Esophagus squamous epithelium (tissue), 5 donors: ENCODE results near the gene PEX26. TPM values are rescaled to one million over a fixed set of nuclear protein-coding genes. Genes with fewer than 3 reads are reported as not detected.

ENCODE experiments used
- DNase-seq: peaks from one replicate; lab custom pipeline; 2025; lab: John Stamatoyannopoulos, UW
- H3K27ac ChIP-seq, 4 donors: fragments of 200-600 bp; sonication (generic); one replicate each; pipeline ENCODE4 v1.5.1; 2016 to 2019; ENCODE audit warnings: mild to moderate bottlenecking in 1 of 4
- H3K27me3 ChIP-seq, 4 donors: fragments of 200-600 bp; sonication (generic); 1 replicate in 3 of 4; 2 replicates in 1 of 4; pipeline versions ENCODE4 v1.5.1 to v1.6.0; 2017 to 2021; ENCODE audit warnings: antibody characterized with exemption in 1 of 4
- H3K36me3 ChIP-seq, 3 donors: fragments of 200-600 bp; sonication (generic); one replicate each; pipeline ENCODE4 v1.5.1; 2016 to 2019
- H3K4me1 ChIP-seq, 3 donors: fragments of 200-600 bp; sonication (generic); one replicate each; pipeline ENCODE4 v1.5.1; 2017 to 2019
- H3K4me3 ChIP-seq, 4 donors: fragments of 200-600 bp; sonication (generic); 1 replicate in 3 of 4; 2 replicates in 1 of 4; pipeline ENCODE4 v1.5.1; 2016 to 2019; ENCODE audit warnings: mild to moderate bottlenecking in 2 of 4, moderate library complexity in 1 of 4
- H3K9me3 ChIP-seq, 3 donors: fragments of 200-600 bp; sonication (generic); one replicate each; pipeline ENCODE4 v1.5.1; 2016 to 2019
- POLR2A ChIP-seq, 4 donors: fragments of 450-650 bp; IDR thresholded peaks; one replicate each; pipeline ENCODE4 v1.6.1; 2017; ENCODE audit warnings: antibody characterized with exemption in 4 of 4, mild to moderate bottlenecking in 4 of 4, moderate library complexity in 3 of 4
- WGBS, 2 donors: methylation state at CpG; one replicate each; pipeline ENCODE4 v1.1.5; 2018; 5-methylcytosine and 5-hydroxymethylcytosine counted together
- intact Hi-C: fragments of 100-400 bp; cut with DNase I; formaldehyde crosslinking; loops from one replicate; pipeline ENCODE4 v1.15.0; 2022
- total RNA-seq, 4 donors: library from RNA; depleted of rRNA; stranded (reverse); fragments of >200 nt; gene quantifications; one replicate each; pipeline ENCODE4 v1.1.0, GENCODE V29; 2016
- TF ChIP-seq, protein P1 (sequence below), 6 experiments: fragments of 450-650 bp in 4 of 6; fragments of 200-600 bp in 2 of 6; sonication (generic) in 2 of 6; IDR thresholded peaks; one replicate each; pipeline ENCODE4 v1.5.1; 2016 to 2019; ENCODE audit warnings: antibody characterized with exemption in 6 of 6, mild to moderate bottlenecking in 4 of 6, moderate library complexity in 4 of 6
- donor health status: DM: yes; HTN: yes; CAD: no.

Gene PEX26
- total RNA-seq, 4 donors from 2014 or later, result 17.2 to 32.3 (median 22.9) TPM

DNA sequence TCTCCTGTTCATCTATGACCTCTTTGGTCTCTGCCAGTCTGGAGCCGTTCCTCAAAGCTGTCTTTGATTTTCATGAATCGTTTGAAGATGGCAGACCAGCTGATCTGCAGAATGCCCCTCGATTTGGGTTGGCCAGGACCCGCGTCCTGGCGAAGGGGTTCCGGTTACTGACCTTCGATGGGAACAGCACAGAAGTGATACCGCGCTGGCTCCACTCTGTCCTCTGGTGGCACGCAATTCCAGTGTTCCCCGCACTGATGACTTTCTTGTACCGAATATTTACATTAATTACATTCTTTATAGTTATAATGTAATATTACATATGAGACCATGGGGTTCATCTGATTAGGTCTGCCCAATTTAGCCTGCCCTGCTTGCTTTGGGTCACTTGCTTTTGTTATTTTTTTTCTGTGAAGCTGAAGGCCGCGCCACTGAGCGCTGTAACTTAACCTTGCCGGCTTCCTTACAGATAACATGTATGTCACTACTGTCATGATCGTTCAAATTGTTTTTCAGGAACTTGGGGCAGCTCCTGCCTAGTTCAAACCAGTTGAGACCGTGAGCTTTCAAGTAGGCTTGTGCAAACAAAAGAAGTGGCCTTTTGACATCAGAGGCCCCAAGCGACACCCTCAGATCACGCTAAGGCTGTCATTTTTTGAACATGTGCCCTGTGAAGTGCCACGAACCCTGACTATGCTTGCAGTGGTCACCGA, 68.0 kb downstream of the PEX26 start:
- H3K9me3 ChIP-seq, result no peaks in the 10 kb centered on the region
- H3K27me3 ChIP-seq, result no peaks in the 10 kb centered on the region
- H3K27ac ChIP-seq, result no peak overlapping the region
- H3K36me3 ChIP-seq, result no peaks in the 10 kb centered on the region
- H3K4me3 ChIP-seq, result no peak overlapping the region
- intact Hi-C loops, result no loop called here
- no peak for DNase-seq
- WGBS, 2 donors, result 85 to 89% methylated on average over 23 of the region's 23 CpGs
- H3K4me1 ChIP-seq, result peaks cover 0 to 24% (median 3%) of the 10 kb centered on the region in 3 donors
- no peak for TF ChIP-seq POLR2A (IDR thresholded peaks at IDR 0.05)
- TF ChIP-seq, protein P1, sequence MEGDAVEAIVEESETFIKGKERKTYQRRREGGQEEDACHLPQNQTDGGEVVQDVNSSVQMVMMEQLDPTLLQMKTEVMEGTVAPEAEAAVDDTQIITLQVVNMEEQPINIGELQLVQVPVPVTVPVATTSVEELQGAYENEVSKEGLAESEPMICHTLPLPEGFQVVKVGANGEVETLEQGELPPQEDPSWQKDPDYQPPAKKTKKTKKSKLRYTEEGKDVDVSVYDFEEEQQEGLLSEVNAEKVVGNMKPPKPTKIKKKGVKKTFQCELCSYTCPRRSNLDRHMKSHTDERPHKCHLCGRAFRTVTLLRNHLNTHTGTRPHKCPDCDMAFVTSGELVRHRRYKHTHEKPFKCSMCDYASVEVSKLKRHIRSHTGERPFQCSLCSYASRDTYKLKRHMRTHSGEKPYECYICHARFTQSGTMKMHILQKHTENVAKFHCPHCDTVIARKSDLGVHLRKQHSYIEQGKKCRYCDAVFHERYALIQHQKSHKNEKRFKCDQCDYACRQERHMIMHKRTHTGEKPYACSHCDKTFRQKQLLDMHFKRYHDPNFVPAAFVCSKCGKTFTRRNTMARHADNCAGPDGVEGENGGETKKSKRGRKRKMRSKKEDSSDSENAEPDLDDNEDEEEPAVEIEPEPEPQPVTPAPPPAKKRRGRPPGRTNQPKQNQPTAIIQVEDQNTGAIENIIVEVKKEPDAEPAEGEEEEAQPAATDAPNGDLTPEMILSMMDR (IDR thresholded peaks at IDR 0.05), result no peak

DNA sequence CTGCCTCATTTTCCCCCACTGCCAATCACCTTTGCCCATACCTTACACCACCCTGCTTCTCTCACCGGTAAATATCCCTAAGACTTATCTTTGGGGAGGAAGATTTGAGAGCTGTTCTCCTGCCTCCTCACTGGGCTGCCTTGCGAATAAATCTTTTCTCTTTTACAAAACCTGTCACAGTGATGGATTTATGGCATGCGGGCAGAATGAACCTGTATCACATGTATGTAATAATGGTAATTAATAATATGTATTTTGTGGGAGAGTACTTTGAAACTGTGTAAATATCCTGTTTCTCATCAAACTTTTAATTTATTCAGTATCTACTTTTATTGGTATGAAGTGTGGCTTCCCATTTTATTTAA, 68.6 kb downstream of the PEX26 start:
- WGBS, 2 donors, result 73 to 93% methylated on average over 3 of the region's 3 CpGs
- Histone ChIP-seq H3K4me3 (no peak overlapping the region), H3K4me1 (peaks cover 0 to 30% (median 3%) of the 10 kb centered on the region in 3 donors), H3K27ac (no peak overlapping the region), H3K9me3 (no peaks in the 10 kb centered on the region), H3K36me3 (no peaks in the 10 kb centered on the region), H3K27me3 (no peaks in the 10 kb centered on the region)
- DNase-seq, result no peak
- intact Hi-C loops, result no loop called here
- TF ChIP-seq, protein P1 (IDR thresholded peaks at IDR 0.05), result no peak
- no peak for TF ChIP-seq POLR2A (IDR thresholded peaks at IDR 0.05)

DNA sequence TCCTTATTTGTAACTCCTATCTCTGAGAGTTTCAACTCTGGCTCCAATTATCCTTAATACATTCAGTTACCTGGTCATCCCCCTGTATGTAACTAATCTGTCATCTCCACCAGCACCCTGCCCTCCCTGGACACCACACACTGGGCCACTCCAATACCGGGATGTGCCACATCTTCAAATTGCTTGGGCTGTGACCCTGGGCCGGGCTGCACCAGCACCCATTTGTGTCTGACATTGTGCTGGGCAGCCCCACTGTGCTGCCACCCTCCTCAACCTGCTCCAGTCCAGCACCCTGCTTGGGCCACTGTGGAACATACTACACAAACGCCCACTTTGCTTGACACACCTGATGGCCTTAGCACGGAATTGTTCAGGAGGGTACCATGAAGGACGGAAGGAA, 70.0 kb downstream of the PEX26 start:
- H3K4me1 ChIP-seq, result peaks cover 0 to 37% (median 3%) of the 10 kb centered on the region in 3 donors
- WGBS, 2 donors, result 96 to 100% methylated on average over 4 to 5 of the region's 5 CpGs
- no peak for DNase-seq
- no peak overlapping the region for H3K4me3 ChIP-seq
- no peaks in the 10 kb centered on the region for H3K36me3 ChIP-seq
- H3K27ac ChIP-seq, result no peak overlapping the region
- H3K9me3 ChIP-seq, result no peaks in the 10 kb centered on the region
- intact Hi-C loops, result no loop called here
- TF ChIP-seq, protein P1 (IDR thresholded peaks at IDR 0.05), result no peak
- TF ChIP-seq POLR2A (IDR thresholded peaks at IDR 0.05), result no peak
- H3K27me3 ChIP-seq, result no peaks in the 10 kb centered on the region

DNA sequence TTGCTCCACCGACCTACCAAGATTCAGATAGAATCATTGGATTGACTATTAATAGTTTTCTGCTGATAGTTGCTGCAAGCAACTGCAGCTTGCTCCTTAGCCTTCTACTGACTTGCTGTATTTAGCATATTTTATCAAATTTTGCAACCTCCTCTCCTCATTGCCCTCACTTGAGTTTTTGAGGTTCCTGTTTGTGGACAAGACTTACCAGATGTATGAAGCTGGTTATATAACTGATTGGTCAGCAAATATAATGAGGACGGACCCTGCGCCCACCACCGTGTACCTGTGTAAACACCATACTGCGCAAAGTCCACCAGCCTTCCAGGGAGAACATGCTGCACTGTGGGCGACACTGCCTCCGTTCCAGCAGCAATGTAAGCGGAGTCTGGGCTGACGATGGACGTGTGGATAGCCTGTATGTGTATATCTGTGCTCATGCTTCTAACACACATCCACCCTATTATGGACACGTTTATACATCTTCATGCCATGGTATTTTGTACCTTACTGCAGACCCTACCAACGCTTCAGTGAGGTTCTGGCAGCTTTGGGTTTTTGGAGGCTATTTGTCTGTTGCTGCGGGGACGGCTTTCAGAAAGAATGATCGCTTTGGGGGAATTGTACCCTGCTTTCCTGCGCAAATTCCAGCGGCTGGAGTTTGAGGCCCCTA, 70.6 kb downstream of the PEX26 start:
- no peak overlapping the region for H3K4me3 ChIP-seq
- H3K9me3 ChIP-seq, result no peaks in the 10 kb centered on the region
- no peak overlapping the region for H3K27ac ChIP-seq
- no peak for DNase-seq
- no peaks in the 10 kb centered on the region for H3K36me3 ChIP-seq
- 91 to 93% methylated on average over 16 to 17 of the region's 17 CpGs for WGBS, 2 donors
- H3K4me1 ChIP-seq, result peaks cover 0 to 37% (median 3%) of the 10 kb centered on the region in 3 donors
- no peak for TF ChIP-seq POLR2A (IDR thresholded peaks at IDR 0.05)
- TF ChIP-seq, protein P1 (IDR thresholded peaks at IDR 0.05), result no peak
- intact Hi-C loops, result no loop called here
- H3K27me3 ChIP-seq, result no peaks in the 10 kb centered on the region

DNA sequence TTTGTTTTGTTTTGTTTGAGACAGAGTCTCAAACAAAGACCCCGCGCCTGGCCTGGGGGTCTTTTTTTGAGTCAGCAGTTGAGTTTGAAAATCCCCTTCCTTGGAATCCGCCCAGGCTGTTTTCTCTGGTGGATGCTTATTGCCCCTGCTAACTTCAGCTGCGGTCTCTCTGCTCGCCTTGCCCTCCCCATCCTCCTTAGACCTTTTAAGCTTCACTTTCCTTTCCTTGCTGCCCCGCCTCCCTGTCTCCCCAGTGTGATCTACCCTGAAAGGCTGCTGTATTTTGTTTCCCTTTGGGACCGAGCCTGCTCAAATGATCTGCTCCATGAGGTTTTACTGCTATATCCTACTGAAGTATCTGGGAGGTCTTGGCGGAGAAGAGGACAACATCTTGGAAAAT, 74.7 kb downstream of the PEX26 start:
- WGBS, 2 donors, result 84 to 87% methylated on average over 8 of the region's 8 CpGs
- no peak for DNase-seq
- H3K9me3 ChIP-seq, result no peaks in the 10 kb centered on the region

More for the DNA sequence above, 74.7 kb downstream of the PEX26 start:
- no peaks in the 10 kb centered on the region for H3K36me3 ChIP-seq
- H3K4me3 ChIP-seq, result no peak overlapping the region
- H3K27me3 ChIP-seq, result no peaks in the 10 kb centered on the region
- H3K4me1 ChIP-seq, result peaks cover 3 to 45% (median 5%) of the 10 kb centered on the region in 3 donors
- no peak for TF ChIP-seq POLR2A (IDR thresholded peaks at IDR 0.05)
- TF ChIP-seq, protein P1 (IDR thresholded peaks at IDR 0.05), result no peak
- intact Hi-C loops, result no loop called here
- no peak overlapping the region for H3K27ac ChIP-seq
